HL-60/S4 treated with retinoic acid at 250 ng/mL for 4 days and 3 days (cell line): ENCODE data around the gene JAG2.

Source experiments
- in situ Hi-C: fragments of 300-500 bp; cut with MboI; formaldehyde crosslinking; loops from 2 replicates; pipeline ENCODE4 v1.7.0; 2022; ENCODE audit warnings: low sequenced_read_pairs

The JAG2 gene

GRCh38 chr14:105204206-105204930 is 35.8 kb upstream of the JAG2 start:
- in situ Hi-C loops = no loop called here

- in situ Hi-C loops = no loop called here
These were observed 35.1 kb upstream of the JAG2 start for GRCh38 chr14:105203701-105204100.

- in situ Hi-C loops = no loop called here
These were observed 34.5 kb upstream of the JAG2 start for GRCh38 chr14:105203057-105203531.

GRCh38 chr14:105201925-105202513 is 33.4 kb upstream of the JAG2 start:
- in situ Hi-C loops = no loop called here

- in situ Hi-C loops = no loop called here
These were observed 32.8 kb upstream of the JAG2 start for GRCh38 chr14:105201156-105201924.

- in situ Hi-C loops = no loop called here
These were observed 32.1 kb upstream of the JAG2 start for GRCh38 chr14:105200641-105201040.

- in situ Hi-C loops = no loop called here
These were observed 31.5 kb upstream of the JAG2 start for GRCh38 chr14:105200074-105200473.

GRCh38 chr14:105199093-105199492 is 30.5 kb upstream of the JAG2 start:
- in situ Hi-C loops = no loop called here

GRCh38 chr14:105198588-105198987 is 30.0 kb upstream of the JAG2 start:
- in situ Hi-C loops = no loop called here

- in situ Hi-C loops = no loop called here
These were observed 28.6 kb upstream of the JAG2 start for GRCh38 chr14:105197211-105197641.

GRCh38 chr14:105196265-105196960 is 27.8 kb upstream of the JAG2 start:
- in situ Hi-C loops = no loop called here

GRCh38 chr14:105195522-105196264 is 27.1 kb upstream of the JAG2 start:
- in situ Hi-C loops = no loop called here

- in situ Hi-C loops = no loop called here
These were observed 26.5 kb upstream of the JAG2 start for GRCh38 chr14:105195051-105195450.

- in situ Hi-C loops = no loop called here
These were observed 25.6 kb upstream of the JAG2 start for GRCh38 chr14:105193916-105194782.

- in situ Hi-C loops = no loop called here
These were observed 24.5 kb upstream of the JAG2 start for GRCh38 chr14:105192866-105193731.

- in situ Hi-C loops = no loop called here
These were observed 19.5 kb upstream of the JAG2 start for GRCh38 chr14:105187935-105188524.

GRCh38 chr14:105187116-105187515 is 18.5 kb upstream of the JAG2 start:
- in situ Hi-C loops = no loop called here

GRCh38 chr14:105185973-105186372 is 17.4 kb upstream of the JAG2 start:
- in situ Hi-C loops = no loop called here
